ENCODE data around the gene GPATCH4. TPM values are rescaled to one million over a fixed set of nuclear protein-coding genes. Genes with fewer than 3 reads are reported as not detected.

The GPATCH4 gene
- total and polyA plus RNA-seq, 2 donors (not counting 1 experiment from before 2014, with no cell fraction given): 11.3 to 38.3 TPM

DNA sequence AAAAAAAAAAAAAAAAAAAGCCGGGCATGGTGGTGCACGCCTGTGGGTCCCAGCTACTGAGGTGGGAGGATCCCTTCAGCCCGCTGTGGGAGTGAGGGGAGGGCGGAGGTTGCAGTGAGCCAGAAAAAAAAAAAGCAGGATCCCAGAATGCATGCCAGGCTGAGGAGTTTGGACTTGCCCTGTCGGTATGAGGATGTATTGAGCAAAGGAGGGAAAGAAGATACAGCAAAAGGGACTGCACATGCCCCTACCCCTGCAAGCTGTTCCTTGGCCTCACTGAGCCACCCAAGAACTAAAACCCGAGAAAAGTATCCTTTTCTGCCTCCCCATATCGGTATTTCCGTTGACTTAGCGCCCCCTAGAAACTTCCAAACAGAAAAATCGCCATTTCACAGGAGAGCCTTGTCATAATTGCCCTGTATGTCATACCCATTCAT is 1.3 kb upstream of the GPATCH4 start:
- DNase-seq (no peak), ATAC-seq (ENCODE audit: low read depth) (no peak)
- Histone ChIP-seq H3K36me3 (replicated peaks in 1 of 2; ENCODE audit: control extremely low read depth in 1 of 2, control insufficient read depth in 1 of 2, extremely low read depth in 1 of 2, insufficient read depth in 2 of 2, low read length in 1 of 2) (peaks cover 0 to 15% of the 10 kb centered on the region in 2 experiments), H3K9me3 (ENCODE audit: control extremely low read depth in 1 of 3, control insufficient read depth in 2 of 3, insufficient read depth in 1 of 3, low read length in 2 of 3) (no peaks in the 10 kb centered on the region), H3K27ac (ENCODE audit: low read length in 2 of 2) (no peak overlapping the region), H3K27me3 (replicated peaks in 1 of 4; ENCODE audit: control extremely low read depth in 1 of 4, control insufficient read depth in 3 of 4, insufficient read depth in 4 of 4, low read length in 3 of 4) (no peaks in the 10 kb centered on the region), H3K79me2 (ENCODE audit: control insufficient read depth, insufficient read depth, low read length) (peaks cover 37% of the 10 kb centered on the region), H3K4me2 (replicated peaks; ENCODE audit: low read depth, low read length, poor library complexity, severe bottlenecking) (peak overlapping the region; percentile 95), H4K20me1 (ENCODE audit: control insufficient read depth, insufficient read depth, low read length, poor library complexity, severe bottlenecking) (no peaks in the 10 kb centered on the region), H3K4me3 (ENCODE audit: control extremely low read depth in 1 of 5, extremely low read depth in 1 of 5, insufficient read depth in 1 of 5, low read depth in 2 of 5, low read length in 4 of 5) (no peak overlapping the region), H2AFZ (ENCODE audit: insufficient read depth, low read depth, low read length, poor library complexity, severe bottlenecking) (no peak overlapping the region), H3K4me1 (ENCODE audit: control insufficient read depth in 2 of 2, insufficient read depth in 2 of 2, low read length in 2 of 2) (peaks cover 31 to 38% of the 10 kb centered on the region in 2 donors), H3K9ac (ENCODE audit: low read length) (no peak overlapping the region)
- Mint-ChIP-seq H3K27me3 (no peaks in the 10 kb centered on the region), H3K4me3 (peak overlapping the region; percentile 63), H3K27ac (peak overlapping the region; percentile 53), H3K9me3 (ENCODE audit: insufficient read depth) (no peaks in the 10 kb centered on the region), H3K4me1 (peaks cover 46% of the 10 kb centered on the region)
- WGBS (ENCODE audit: insufficient coverage): 43% methylated on average over 9 of the region's 10 CpGs
- intact Hi-C loops (cut with micrococcal nuclease): no loop called here
- CTCF ChIA-PET: interaction anchor here (0.7 to 6.1 kb wide), 6 partner anchors 10 to 117 kb away, joined by 3 to 37 read pairs (median 6); partner anchors contain the start of genes MEF2D and NAXE
- TF ChIP-seq, protein P1, sequence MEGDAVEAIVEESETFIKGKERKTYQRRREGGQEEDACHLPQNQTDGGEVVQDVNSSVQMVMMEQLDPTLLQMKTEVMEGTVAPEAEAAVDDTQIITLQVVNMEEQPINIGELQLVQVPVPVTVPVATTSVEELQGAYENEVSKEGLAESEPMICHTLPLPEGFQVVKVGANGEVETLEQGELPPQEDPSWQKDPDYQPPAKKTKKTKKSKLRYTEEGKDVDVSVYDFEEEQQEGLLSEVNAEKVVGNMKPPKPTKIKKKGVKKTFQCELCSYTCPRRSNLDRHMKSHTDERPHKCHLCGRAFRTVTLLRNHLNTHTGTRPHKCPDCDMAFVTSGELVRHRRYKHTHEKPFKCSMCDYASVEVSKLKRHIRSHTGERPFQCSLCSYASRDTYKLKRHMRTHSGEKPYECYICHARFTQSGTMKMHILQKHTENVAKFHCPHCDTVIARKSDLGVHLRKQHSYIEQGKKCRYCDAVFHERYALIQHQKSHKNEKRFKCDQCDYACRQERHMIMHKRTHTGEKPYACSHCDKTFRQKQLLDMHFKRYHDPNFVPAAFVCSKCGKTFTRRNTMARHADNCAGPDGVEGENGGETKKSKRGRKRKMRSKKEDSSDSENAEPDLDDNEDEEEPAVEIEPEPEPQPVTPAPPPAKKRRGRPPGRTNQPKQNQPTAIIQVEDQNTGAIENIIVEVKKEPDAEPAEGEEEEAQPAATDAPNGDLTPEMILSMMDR (IDR thresholded peaks at IDR 0.05): peak; percentile 30
- no peak for TF ChIP-seq EZH2 (IDR thresholded peaks at IDR 0.05; ENCODE audit: borderline replicate concordance, insufficient read depth, low read depth, low read length, poor library complexity, severe bottlenecking)
- POLR2A ChIA-PET: interaction anchor here (0.7 to 2.2 kb wide), 4 partner anchors 10 to 141 kb away, joined by 3 to 8 read pairs (median 4); partner anchors contain the start of gene NAXE

DNA sequence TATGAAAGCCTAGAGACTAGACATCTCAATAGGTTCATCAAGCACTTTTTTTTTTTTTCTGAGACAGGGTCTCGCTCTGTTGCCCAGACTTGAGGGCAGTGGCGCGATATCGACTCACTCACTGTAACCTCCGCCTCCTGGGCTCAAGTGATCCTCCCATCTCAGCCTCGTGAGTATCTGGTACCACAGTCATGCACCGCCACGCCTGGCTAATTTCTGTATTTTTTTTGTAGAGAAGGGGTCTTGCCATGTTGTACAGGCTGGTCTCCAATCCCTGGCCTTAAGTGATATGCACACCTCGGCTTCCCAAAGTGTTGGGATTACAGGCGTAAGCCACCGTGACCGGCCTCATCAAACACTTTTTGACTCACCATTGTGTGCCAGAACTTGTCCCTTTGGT is 613 bp upstream of the GPATCH4 start:
- Mint-ChIP-seq H3K4me3 (peak overlapping the region; percentile 97), H3K27ac (peak overlapping the region; percentile 96), H3K27me3 (no peaks in the 10 kb centered on the region), H3K9me3 (ENCODE audit: insufficient read depth) (no peaks in the 10 kb centered on the region), H3K4me1 (peaks cover 41% of the 10 kb centered on the region)
- Histone ChIP-seq H3K9me3 (ENCODE audit: control extremely low read depth in 1 of 3, control insufficient read depth in 2 of 3, insufficient read depth in 1 of 3, low read length in 2 of 3) (no peaks in the 10 kb centered on the region), H4K20me1 (ENCODE audit: control insufficient read depth, insufficient read depth, low read length, poor library complexity, severe bottlenecking) (no peaks in the 10 kb centered on the region), H3K4me2 (replicated peaks; ENCODE audit: low read depth, low read length, poor library complexity, severe bottlenecking) (peak overlapping the region; percentile 95), H3K36me3 (replicated peaks in 1 of 2; ENCODE audit: control extremely low read depth in 1 of 2, control insufficient read depth in 1 of 2, extremely low read depth in 1 of 2, insufficient read depth in 2 of 2, low read length in 1 of 2) (peaks cover 0 to 22% of the 10 kb centered on the region in 2 experiments), H3K4me1 (ENCODE audit: control insufficient read depth in 2 of 2, insufficient read depth in 2 of 2, low read length in 2 of 2) (peaks cover 24 to 32% of the 10 kb centered on the region in 2 donors), H3K27me3 (replicated peaks in 1 of 4; ENCODE audit: control extremely low read depth in 1 of 4, control insufficient read depth in 3 of 4, insufficient read depth in 4 of 4, low read length in 3 of 4) (no peaks in the 10 kb centered on the region), H3K4me3 (ENCODE audit: control extremely low read depth in 1 of 5, extremely low read depth in 1 of 5, insufficient read depth in 1 of 5, low read depth in 2 of 5, low read length in 4 of 5) (peak overlapping the region; percentile 85 to 100 (median 99)), H3K79me2 (ENCODE audit: control insufficient read depth, insufficient read depth, low read length) (peaks cover 37% of the 10 kb centered on the region), H3K27ac (ENCODE audit: low read length in 2 of 2) (peak overlapping the region; percentile 72 to 83), H3K9ac (ENCODE audit: low read length) (peak overlapping the region; percentile 93), H2AFZ (ENCODE audit: insufficient read depth, low read depth, low read length, poor library complexity, severe bottlenecking) (peak overlapping the region; percentile 99)
- ChIA-PET POLR2A (interaction anchor here (0.6 to 2.2 kb wide), 7 partner anchors 10 to 145 kb away, joined by 3 to 8 read pairs (median 4); partner anchors contain the start of genes MEF2D and NAXE), CTCF (interaction anchor here (0.7 to 6.1 kb wide), 9 partner anchors 10 to 216 kb away, joined by 3 to 37 read pairs (median 4); partner anchors contain the start of genes MEF2D and NAXE)
- ATAC-seq (ENCODE audit: low read depth): peak; percentile 28
- 88% methylated on average over 4 of the region's 12 CpGs for WGBS (ENCODE audit: insufficient coverage)
- intact Hi-C loops (cut with micrococcal nuclease): loop anchor here (1.0 to 2.0 kb wide), 5 partner anchors 11 to 165 kb away; partner anchors contain the start of genes MEF2D, NAXE and PRCC
- no peak for TF ChIP-seq EZH2 (IDR thresholded peaks at IDR 0.05; ENCODE audit: borderline replicate concordance, insufficient read depth, low read depth, low read length, poor library complexity, severe bottlenecking)
- TF ChIP-seq, protein P1 (IDR thresholded peaks at IDR 0.05): no peak
- DNase-seq: peak; percentile 64
